ENCODE data around the gene BEAN1.

BEAN1 gene

DNA sequence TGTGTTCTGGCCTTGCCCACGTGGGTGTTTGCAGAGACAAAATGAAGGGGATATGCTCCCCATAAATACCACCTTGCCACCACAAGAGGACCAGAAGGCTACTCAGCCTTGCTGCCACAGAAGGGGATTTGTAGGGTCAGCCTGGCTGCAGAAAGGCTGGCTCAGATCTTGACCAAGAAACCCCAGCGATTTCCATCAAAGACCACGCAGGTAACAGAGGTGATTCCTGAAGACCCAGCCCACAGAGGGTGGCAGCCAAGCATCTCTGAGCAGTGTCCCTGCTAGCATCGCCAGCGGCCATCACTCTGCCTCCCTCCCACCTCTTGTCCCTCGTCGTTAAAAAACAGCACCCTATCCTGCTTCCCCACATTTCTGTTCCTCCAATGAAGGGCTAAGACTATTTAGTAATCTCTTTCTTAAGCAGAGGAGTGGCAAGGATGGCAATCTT is 54.9 kb downstream of the BEAN1 start:
- no peaks in the 10 kb centered on the region for H3K36me3 ChIP-seq (ENCODE audit: insufficient read depth, low read length)
- 84% methylated on average over 6 of the region's 7 CpGs for WGBS
- no peaks in the 10 kb centered on the region for H3K27me3 ChIP-seq (ENCODE audit: insufficient read depth, low read length)
- H3K27ac ChIP-seq (ENCODE audit: low read depth, low read length), result no peak overlapping the region
- no peak overlapping the region for H3K9ac ChIP-seq (ENCODE audit: low read depth, low read length)
- H3K9me3 ChIP-seq (ENCODE audit: insufficient read depth, low read depth, low read length), result no peaks in the 10 kb centered on the region
- no peak overlapping the region for H3K4me3 ChIP-seq (ENCODE audit: low read length)
- H3K4me1 ChIP-seq (ENCODE audit: insufficient read depth, low read length), result 0 out of 2 replicates have a peak, but pooled peaks cover 2% of the 10 kb centered on the region

- Histone ChIP-seq H3K4me1 (ENCODE audit: insufficient read depth, low read length) (0 out of 2 replicates have a peak, but pooled peaks cover 2% of the 10 kb centered on the region), H3K27me3 (ENCODE audit: insufficient read depth, low read length) (no peaks in the 10 kb centered on the region), H3K9ac (ENCODE audit: low read depth, low read length) (no peak overlapping the region), H3K9me3 (ENCODE audit: insufficient read depth, low read depth, low read length) (no peaks in the 10 kb centered on the region), H3K36me3 (ENCODE audit: insufficient read depth, low read length) (no peaks in the 10 kb centered on the region), H3K4me3 (ENCODE audit: low read length) (no peak overlapping the region), H3K27ac (ENCODE audit: low read depth, low read length) (no peak overlapping the region)
- 43% methylated on average over 14 of the region's 14 CpGs for WGBS
These were observed 56.8 kb downstream of the BEAN1 start for GRCh38 chr16:66483689-66484452.

DNA sequence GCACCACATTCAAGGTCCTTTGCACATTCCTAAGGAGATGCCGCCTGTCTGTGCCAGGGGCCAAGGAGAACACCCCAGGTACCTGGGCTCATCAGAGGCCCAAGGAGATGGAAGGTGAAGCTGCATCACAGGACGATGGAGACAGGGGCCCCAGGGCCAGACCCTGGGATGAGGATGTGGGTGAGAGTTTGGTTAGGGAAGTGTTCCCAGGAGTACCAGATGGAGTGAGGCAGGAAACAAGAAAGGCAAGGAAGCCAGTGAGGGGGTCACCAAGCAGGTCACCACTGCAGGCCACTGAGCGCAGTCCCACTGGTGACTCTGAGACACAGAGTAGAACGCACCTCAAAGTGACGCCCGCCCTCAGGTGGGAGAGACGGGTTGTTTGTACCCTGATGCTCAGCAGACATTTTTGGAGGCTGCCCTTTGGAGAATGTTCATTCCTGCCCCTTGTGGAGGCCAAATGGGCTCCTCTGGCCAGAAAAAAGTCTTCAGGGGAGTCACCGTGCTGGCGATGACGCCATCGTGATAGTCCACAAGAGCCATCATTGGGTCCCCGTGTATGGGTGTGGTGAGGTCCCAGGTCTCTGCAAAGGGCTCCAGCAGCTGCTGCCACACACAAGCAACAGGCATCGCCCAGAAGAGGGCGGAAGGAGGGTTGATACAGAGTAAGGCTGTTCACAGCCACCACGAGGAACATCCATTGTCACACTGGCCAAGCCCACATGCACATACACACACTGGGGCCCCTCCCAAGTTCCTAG is 57.5 kb downstream of the BEAN1 start:
- H3K4me3 ChIP-seq (ENCODE audit: low read length), result no peak overlapping the region
- H3K27me3 ChIP-seq (ENCODE audit: insufficient read depth, low read length), result no peaks in the 10 kb centered on the region
- H3K9ac ChIP-seq (ENCODE audit: low read depth, low read length), result no peak overlapping the region
- no peaks in the 10 kb centered on the region for H3K9me3 ChIP-seq (ENCODE audit: insufficient read depth, low read depth, low read length)
- no peaks in the 10 kb centered on the region for H3K4me1 ChIP-seq (ENCODE audit: insufficient read depth, low read length)
- no peak overlapping the region for H3K27ac ChIP-seq (ENCODE audit: low read depth, low read length)
- WGBS, result 90% methylated on average over 15 of the region's 15 CpGs
- no peaks in the 10 kb centered on the region for H3K36me3 ChIP-seq (ENCODE audit: insufficient read depth, low read length)

DNA sequence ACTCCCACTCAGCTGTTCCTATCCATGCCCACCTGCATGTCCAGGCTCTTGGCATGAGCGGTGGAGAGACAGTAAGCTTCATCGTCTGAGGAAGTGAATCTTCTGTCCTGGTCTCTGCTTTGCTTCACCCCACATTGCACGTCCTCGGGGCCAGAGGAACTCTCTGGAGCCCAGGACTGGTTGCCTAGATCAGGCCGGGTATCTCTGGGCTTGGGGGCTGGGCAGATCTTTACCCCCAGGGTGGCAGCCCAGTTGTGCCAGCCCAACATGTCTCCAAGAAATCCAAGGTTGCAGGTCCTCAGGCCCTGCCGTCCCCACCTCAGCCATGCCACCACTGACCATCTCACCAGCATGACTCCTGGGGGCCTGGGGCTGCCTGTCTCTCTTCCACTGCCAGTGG is 58.3 kb downstream of the BEAN1 start:
- H3K27me3 ChIP-seq (ENCODE audit: insufficient read depth, low read length), result no peaks in the 10 kb centered on the region
- H3K9me3 ChIP-seq (ENCODE audit: insufficient read depth, low read depth, low read length), result no peaks in the 10 kb centered on the region
- no peak overlapping the region for H3K9ac ChIP-seq (ENCODE audit: low read depth, low read length)
- H3K4me1 ChIP-seq (ENCODE audit: insufficient read depth, low read length), result no peaks in the 10 kb centered on the region
- no peak overlapping the region for H3K4me3 ChIP-seq (ENCODE audit: low read length)
- H3K36me3 ChIP-seq (ENCODE audit: insufficient read depth, low read length), result no peaks in the 10 kb centered on the region
- 93% methylated on average over 6 of the region's 6 CpGs for WGBS
- no peak overlapping the region for H3K27ac ChIP-seq (ENCODE audit: low read depth, low read length)

DNA sequence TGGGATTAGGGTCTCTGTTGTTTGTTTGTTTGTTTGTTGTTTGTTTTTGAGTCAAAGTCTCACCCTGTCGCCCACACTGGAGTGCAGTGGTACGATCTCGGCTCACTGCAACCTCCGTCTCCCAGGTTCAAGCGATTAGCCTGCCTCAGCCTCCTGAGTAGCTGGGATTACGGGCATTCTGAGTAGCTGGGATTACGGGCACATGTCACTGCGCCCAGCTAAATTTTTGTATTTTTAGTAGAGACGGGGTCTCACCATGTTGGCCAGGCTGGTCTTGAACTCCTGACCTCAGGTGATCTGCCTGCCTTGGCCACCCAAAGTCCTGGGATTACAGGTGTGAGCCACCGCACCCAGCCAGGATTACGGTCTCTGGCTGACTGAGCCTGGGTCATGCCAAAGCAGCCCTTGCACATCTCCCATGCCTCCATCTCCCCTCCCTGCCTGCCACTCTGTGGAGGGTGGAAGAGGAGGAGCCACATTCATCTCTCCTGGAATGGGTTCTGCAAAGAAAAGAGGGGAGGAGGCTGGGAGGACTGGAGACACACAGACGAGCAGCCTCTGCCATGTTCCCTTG is 59.2 kb downstream of the BEAN1 start:
- WGBS, result 94% methylated on average over 12 of the region's 12 CpGs
- Histone ChIP-seq H3K9ac (ENCODE audit: low read depth, low read length) (no peak overlapping the region), H3K27me3 (ENCODE audit: insufficient read depth, low read length) (no peaks in the 10 kb centered on the region), H3K4me1 (ENCODE audit: insufficient read depth, low read length) (no peaks in the 10 kb centered on the region), H3K9me3 (ENCODE audit: insufficient read depth, low read depth, low read length) (no peaks in the 10 kb centered on the region), H3K36me3 (ENCODE audit: insufficient read depth, low read length) (no peaks in the 10 kb centered on the region), H3K27ac (ENCODE audit: low read depth, low read length) (no peak overlapping the region), H3K4me3 (ENCODE audit: low read length) (no peak overlapping the region)

DNA sequence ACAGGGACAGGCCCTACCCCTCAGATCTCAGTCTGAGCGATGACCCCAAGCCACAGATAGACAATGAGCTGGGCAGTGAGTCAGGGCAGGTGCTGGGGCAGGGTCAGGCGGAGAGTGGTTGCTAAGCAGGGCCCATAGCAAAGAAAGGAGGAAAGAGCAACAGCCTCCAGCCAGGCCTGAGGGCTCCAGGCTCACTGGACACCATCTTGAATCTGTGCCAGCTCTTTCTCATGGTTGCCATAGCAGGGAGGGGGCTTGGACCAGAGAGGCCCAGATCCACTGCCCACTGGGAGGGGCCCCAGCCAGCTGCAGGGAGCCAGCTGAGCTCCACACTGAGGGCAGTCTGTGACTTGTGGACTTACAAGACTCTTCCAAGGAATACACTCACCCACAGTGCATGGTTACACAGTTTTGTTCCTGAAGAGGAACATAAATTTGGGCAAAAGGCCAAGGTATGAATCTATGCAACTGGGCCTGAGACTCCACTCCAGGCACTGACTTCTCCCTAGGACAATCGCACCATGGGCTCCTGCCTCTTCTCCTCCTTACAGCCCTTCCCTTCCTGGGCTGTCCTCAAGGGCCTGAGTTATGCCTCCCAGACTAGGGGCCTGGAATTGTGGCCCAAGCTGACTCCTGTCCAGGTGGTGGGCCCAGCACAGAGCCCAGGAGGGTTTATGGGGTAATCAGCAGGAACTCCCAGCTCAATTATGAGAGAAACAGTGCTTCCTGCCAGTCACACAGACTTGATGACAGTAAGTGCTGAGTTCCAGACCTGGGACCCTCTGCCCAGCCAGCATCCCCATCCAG is 59.9 kb downstream of the BEAN1 start:
- 79% methylated on average over 3 of the region's 3 CpGs for WGBS
- no peak overlapping the region for H3K4me3 ChIP-seq (ENCODE audit: low read length)
- H3K27ac ChIP-seq (ENCODE audit: low read depth, low read length), result no peak overlapping the region
- H3K4me1 ChIP-seq (ENCODE audit: insufficient read depth, low read length), result no peaks in the 10 kb centered on the region
- no peak overlapping the region for H3K9ac ChIP-seq (ENCODE audit: low read depth, low read length)
- no peaks in the 10 kb centered on the region for H3K27me3 ChIP-seq (ENCODE audit: insufficient read depth, low read length)
- H3K36me3 ChIP-seq (ENCODE audit: insufficient read depth, low read length), result no peaks in the 10 kb centered on the region
- H3K9me3 ChIP-seq (ENCODE audit: insufficient read depth, low read depth, low read length), result no peaks in the 10 kb centered on the region

DNA sequence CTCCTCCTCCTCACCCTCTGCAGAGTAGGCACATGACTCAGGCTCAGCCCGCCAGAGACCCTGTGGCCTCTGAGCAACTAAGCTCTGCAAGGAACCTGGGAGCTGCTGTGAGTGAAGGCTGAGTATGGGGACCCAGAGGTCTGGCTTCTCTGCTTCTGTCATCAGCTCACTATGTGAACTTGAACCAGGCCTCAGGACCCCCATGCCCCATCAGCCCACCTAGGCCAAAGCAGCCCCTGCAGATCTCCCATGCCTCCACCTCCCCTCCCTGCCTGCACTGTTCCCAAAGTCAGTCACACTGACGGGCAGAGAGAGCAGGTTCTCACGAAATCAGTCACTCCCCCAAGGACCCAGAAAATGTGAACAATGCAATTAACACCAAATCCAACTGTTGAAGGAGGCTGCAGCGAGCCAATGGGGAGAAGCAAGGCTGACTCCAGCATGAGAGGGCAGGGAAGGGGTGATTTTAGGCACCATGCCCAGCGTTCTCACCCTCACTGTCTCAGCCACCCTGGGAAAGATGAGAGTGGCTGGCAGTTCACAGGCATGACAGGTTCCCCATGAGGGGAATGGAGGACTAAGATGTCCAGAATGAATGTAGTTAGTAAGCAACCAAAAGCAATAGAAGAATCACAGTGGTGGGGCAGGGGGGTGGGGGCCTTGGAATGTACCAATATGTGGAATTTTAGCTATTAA is 60.6 kb downstream of the BEAN1 start:
- no peaks in the 10 kb centered on the region for H3K4me1 ChIP-seq (ENCODE audit: insufficient read depth, low read length)
- WGBS, result 78% methylated on average over 5 of the region's 5 CpGs
- H3K36me3 ChIP-seq (ENCODE audit: insufficient read depth, low read length), result no peaks in the 10 kb centered on the region
- no peak overlapping the region for H3K4me3 ChIP-seq (ENCODE audit: low read length)
- H3K27ac ChIP-seq (ENCODE audit: low read depth, low read length), result no peak overlapping the region
- no peak overlapping the region for H3K9ac ChIP-seq (ENCODE audit: low read depth, low read length)
- H3K27me3 ChIP-seq (ENCODE audit: insufficient read depth, low read length), result no peaks in the 10 kb centered on the region
- no peaks in the 10 kb centered on the region for H3K9me3 ChIP-seq (ENCODE audit: insufficient read depth, low read depth, low read length)

DNA sequence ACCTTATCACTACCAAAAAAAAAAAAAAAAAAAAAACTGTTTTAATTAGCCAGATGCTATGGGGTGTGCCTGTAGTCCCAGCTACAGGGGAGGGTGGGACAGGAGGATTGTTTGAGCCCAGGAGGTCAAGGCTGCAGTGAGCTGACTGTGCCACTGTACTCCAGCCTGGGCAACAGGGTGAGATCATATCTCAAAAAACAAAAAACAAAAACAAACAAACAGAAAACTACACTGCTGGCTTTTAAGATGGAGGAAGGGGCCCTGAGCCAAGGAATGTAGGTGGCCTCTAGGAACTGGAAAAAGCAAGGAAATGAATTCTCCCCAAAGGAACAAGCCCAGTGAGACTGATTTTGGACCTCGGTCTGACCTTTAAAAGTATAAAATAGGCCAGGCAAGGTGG is 61.4 kb downstream of the BEAN1 start:
- Histone ChIP-seq H3K4me1 (ENCODE audit: insufficient read depth, low read length) (no peaks in the 10 kb centered on the region), H3K9me3 (ENCODE audit: insufficient read depth, low read depth, low read length) (no peaks in the 10 kb centered on the region), H3K27me3 (ENCODE audit: insufficient read depth, low read length) (no peaks in the 10 kb centered on the region), H3K9ac (ENCODE audit: low read depth, low read length) (no peak overlapping the region), H3K27ac (ENCODE audit: low read depth, low read length) (no peak overlapping the region), H3K4me3 (ENCODE audit: low read length) (no peak overlapping the region), H3K36me3 (ENCODE audit: insufficient read depth, low read length) (no peaks in the 10 kb centered on the region)
- 98% methylated on average over 1 of the region's 1 CpG for WGBS

GRCh38 chr16:66489385-66489784 is 62.3 kb downstream of the BEAN1 start:
- H3K27ac ChIP-seq (ENCODE audit: low read depth, low read length), result no peak overlapping the region
- no peaks in the 10 kb centered on the region for H3K9me3 ChIP-seq (ENCODE audit: insufficient read depth, low read depth, low read length)
- no peak overlapping the region for H3K4me3 ChIP-seq (ENCODE audit: low read length)
- H3K36me3 ChIP-seq (ENCODE audit: insufficient read depth, low read length), result no peaks in the 10 kb centered on the region
- WGBS, result 92% methylated on average over 2 of the region's 2 CpGs
- no peaks in the 10 kb centered on the region for H3K27me3 ChIP-seq (ENCODE audit: insufficient read depth, low read length)
- H3K4me1 ChIP-seq (ENCODE audit: insufficient read depth, low read length), result no peaks in the 10 kb centered on the region
- H3K9ac ChIP-seq (ENCODE audit: low read depth, low read length), result no peak overlapping the region

DNA sequence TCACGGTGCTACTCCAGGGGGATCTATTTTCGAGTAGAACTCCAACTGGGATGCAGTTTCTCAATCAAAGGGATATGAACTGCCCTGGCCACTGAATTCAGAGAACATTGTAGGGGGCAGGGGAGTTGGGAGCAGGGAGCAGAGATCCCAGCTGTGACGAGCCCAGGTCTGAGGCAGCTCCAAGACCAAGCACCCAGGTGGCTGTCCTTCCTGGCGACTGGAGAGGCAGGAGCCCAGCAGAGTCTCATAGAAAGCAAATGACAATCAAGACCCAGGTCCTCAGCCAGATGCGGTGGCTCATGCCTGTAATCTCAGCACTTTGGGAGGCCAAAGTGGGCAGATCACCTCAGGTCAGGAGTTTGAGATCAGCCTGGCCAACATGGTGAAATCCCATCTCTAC is 62.7 kb downstream of the BEAN1 start:
- no peak overlapping the region for H3K4me3 ChIP-seq (ENCODE audit: low read length)
- H3K4me1 ChIP-seq (ENCODE audit: insufficient read depth, low read length), result no peaks in the 10 kb centered on the region
- no peak overlapping the region for H3K27ac ChIP-seq (ENCODE audit: low read depth, low read length)
- H3K27me3 ChIP-seq (ENCODE audit: insufficient read depth, low read length), result no peaks in the 10 kb centered on the region
- H3K9me3 ChIP-seq (ENCODE audit: insufficient read depth, low read depth, low read length), result no peaks in the 10 kb centered on the region
- H3K9ac ChIP-seq (ENCODE audit: low read depth, low read length), result no peak overlapping the region
- no peaks in the 10 kb centered on the region for H3K36me3 ChIP-seq (ENCODE audit: insufficient read depth, low read length)
- 91% methylated on average over 5 of the region's 5 CpGs for WGBS
